ENCODE data around the gene CACNA2D3.
"Not testable (repeated sequence)": the region's sequence is repeated elsewhere in the genome, so short reads cannot be mapped to it uniquely, and the experiment has no call there.

The CACNA2D3 gene

GRCh38 chr3:55111906-55112305, 989.6 kb downstream of the CACNA2D3 start:
- not testable (repeated sequence) for FAIRE-seq; DNase-seq (ENCODE audit: low spot score)

GRCh38 chr3:55118451-55118850, 996.1 kb downstream of the CACNA2D3 start:
- FAIRE-seq (no peak), DNase-seq (ENCODE audit: low spot score) (no peak)

- FAIRE-seq, result no peak
- DNase-seq (ENCODE audit: low spot score), result no peak
Measured at GRCh38 chr3:55119268-55119667, 996.9 kb downstream of the CACNA2D3 start.

GRCh38 chr3:55122312-55122711, 1000.0 kb downstream of the CACNA2D3 start:
- DNase-seq (ENCODE audit: low spot score) (no peak), FAIRE-seq (no peak)
